Measurements from ENCODE around the gene PTCH2.

PTCH2 gene

DNA sequence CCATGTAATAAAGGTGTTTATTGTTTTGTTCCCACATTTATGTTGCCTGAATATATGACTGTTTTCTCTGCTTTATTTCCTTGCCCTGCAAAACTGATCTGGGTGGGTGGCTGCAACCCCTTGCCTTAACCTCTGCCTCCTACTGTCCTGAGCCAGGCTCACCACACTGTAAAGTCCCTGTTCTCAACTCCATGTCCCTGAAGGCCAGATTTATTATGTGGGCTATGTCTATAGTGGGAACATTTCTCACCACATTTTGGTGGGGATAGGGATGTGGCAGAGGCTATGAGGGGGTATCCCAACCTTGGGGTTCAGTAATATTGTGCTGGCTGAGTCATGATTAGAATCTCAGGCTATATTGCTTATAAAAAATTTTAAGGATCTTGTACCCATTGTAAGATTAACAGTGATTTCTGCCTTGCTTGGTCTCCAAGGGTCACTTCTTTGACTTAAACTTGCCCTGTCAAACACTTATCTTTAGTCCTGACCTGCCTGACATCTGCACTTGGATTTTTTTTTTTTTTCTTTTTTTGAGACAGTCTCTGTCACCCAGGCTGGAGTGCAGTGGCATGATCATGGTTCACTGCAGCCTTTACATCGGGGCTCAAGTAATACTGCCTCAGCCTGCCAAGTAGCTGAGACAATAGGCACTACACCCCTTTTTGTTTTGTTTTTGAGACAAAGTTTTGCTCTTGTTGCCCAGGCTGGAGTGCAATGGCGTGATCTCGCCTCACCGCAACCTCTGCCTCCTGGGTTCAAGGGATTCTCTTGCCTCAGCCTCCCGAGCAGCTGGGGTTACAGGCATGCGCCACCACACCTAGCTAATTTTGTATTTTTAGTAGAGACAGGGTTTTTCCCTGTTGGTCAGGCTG, 64.1 kb downstream of the PTCH2 start:
- no peak for DNase-seq (ENCODE audit: low read depth)
- TF ChIP-seq, protein P1, sequence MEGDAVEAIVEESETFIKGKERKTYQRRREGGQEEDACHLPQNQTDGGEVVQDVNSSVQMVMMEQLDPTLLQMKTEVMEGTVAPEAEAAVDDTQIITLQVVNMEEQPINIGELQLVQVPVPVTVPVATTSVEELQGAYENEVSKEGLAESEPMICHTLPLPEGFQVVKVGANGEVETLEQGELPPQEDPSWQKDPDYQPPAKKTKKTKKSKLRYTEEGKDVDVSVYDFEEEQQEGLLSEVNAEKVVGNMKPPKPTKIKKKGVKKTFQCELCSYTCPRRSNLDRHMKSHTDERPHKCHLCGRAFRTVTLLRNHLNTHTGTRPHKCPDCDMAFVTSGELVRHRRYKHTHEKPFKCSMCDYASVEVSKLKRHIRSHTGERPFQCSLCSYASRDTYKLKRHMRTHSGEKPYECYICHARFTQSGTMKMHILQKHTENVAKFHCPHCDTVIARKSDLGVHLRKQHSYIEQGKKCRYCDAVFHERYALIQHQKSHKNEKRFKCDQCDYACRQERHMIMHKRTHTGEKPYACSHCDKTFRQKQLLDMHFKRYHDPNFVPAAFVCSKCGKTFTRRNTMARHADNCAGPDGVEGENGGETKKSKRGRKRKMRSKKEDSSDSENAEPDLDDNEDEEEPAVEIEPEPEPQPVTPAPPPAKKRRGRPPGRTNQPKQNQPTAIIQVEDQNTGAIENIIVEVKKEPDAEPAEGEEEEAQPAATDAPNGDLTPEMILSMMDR (IDR thresholded peaks at IDR 0.05; ENCODE audit: control insufficient read depth, insufficient read depth, low read depth, low read length, missing control alignments) = no peak
- H3K4me3 ChIP-seq (ENCODE audit: control insufficient read depth, low read depth, low read length) = no peak overlapping the region

DNA sequence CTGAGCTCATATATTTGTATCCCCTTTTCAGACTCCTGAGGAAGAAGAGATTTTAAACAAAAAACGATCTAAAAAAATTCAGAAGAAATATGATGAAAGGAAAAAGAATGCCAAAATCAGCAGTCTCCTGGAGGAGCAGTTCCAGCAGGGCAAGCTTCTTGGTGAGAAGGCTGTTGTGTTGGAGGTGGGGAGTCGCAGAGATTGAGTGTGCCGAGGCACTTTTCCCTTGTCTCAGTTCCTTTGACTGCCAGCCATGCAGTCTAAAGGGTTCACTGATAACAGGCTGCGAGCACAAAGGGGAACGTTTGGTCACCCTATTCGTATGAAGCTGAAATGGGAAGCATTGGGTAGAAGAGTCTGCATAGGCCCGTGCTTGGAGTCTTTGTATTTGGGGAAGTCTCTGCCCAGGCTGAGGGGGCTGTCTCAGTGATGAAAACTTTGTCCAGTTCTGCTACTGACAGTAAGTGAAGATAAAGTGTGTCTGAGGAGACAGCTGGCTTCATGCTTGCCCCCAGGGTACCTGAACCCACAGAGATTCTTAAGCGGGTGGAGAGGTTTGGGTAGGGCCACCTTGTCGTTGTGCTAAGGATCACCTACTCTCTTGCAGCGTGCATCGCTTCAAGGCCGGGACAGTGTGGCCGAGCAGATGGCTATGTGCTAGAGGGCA, 65.0 kb downstream of the PTCH2 start:
- H3K4me3 ChIP-seq (ENCODE audit: control insufficient read depth, low read depth, low read length) = no peak overlapping the region

DNA sequence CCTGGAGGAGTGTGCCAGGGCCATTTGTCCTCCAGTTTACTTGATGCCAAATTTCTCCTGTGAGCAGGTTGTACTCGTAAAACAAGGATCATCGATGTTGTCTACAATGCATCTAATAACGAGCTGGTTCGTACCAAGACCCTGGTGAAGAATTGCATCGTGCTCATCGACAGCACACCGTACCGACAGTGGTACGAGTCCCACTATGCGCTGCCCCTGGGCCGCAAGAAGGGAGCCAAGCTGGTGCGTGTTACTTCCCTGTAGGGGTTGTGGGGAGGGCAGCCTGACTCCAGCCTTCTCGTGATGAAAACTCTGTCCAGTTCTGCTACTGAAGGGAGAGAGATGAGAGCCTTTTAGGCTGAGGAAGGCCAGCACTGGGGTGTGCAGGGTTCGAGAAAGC, 65.5 kb downstream of the PTCH2 start:
- H3K4me3 ChIP-seq (ENCODE audit: control insufficient read depth, low read depth, low read length) = peak overlapping the region; percentile 99
- TF ChIP-seq, protein P1 (IDR thresholded peaks at IDR 0.05; ENCODE audit: control insufficient read depth, insufficient read depth, low read depth, low read length, missing control alignments) = no peak
- DNase-seq (ENCODE audit: low read depth) = no peak

More for the DNA sequence above, 65.0 kb downstream of the PTCH2 start:
- DNase-seq (ENCODE audit: low read depth) = no peak
- TF ChIP-seq, protein P1 (IDR thresholded peaks at IDR 0.05; ENCODE audit: control insufficient read depth, insufficient read depth, low read depth, low read length, missing control alignments) = no peak

DNA sequence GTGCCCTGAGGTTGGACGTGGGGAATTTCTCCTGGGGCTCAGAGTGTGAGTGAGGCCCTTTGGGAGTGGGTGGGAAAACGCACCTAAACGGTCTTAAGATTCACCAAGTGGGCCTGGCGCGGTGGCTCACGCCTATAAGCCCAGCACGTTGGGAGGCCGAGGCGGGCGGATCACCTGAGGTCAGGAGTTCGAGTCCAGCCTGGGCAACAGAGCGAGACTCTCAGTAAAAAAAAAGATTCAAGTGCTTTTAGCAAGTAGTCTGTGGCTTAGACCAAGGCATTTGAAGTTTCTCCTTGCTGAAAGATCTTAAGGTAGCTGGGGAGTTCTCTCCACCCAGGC, 66.4 kb downstream of the PTCH2 start:
- peak overlapping the region; percentile 99 for H3K4me3 ChIP-seq (ENCODE audit: control insufficient read depth, low read depth, low read length)
- TF ChIP-seq, protein P1 (IDR thresholded peaks at IDR 0.05; ENCODE audit: control insufficient read depth, insufficient read depth, low read depth, low read length, missing control alignments) = no peak
- no peak for DNase-seq (ENCODE audit: low read depth)

DNA sequence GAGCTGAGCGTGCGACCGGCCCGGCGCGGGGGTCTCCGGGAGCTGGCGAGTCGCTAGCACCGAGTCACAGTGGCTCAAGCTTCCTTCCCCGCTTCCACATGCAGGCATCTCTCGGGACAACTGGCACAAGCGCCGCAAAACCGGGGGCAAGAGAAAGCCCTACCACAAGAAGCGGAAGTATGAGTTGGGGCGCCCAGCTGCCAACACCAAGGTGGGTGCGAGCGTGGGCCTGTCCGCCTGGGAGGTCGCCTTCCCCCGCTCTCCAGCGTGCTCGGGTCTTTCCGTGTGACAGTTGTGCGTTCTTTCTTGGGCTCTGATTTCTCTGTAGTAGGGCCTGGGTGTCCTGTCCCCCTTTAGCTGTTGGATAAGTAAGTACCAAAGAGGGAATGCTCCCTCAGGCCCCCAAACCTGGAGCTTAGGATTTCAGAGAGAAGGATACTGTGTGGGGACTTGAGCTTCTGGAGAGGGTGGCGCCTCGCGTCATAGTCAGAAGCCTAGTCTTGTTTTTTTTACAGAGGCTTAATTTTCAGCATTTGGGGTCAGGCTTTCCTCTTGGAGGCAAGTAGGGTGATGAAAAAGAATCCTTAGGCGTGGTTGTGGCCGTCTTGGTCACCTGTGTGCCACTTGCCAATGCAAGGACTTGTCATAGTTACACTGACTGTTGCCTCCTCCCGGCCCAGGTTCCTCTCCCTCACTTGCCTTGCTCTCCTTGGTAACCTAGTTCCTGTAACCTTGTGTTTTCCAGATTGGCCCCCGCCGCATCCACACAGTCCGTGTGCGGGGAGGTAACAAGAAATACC, 66.9 kb downstream of the PTCH2 start:
- no peak for DNase-seq (ENCODE audit: low read depth)
- peak overlapping the region; percentile 99 for H3K4me3 ChIP-seq (ENCODE audit: control insufficient read depth, low read depth, low read length)
- TF ChIP-seq, protein P1 (IDR thresholded peaks at IDR 0.05; ENCODE audit: control insufficient read depth, insufficient read depth, low read depth, low read length, missing control alignments) = no peak

Data from AG09309 (cell line).